Nephron (organoid): ENCODE measurements around the gene SPATA7.

ENCODE experiments used
- H3K27ac Mint-ChIP-seq, 3 experiments: 2 replicates each; pipeline ENCODE4 v1.8.0; 2020; ENCODE audit warnings: mixed read lengths in 3 of 3, mild to moderate bottlenecking in 2 of 3, moderate library complexity in 1 of 3
- H3K27me3 Mint-ChIP-seq: 2 replicates; pipeline ENCODE4 v1.8.0; 2021; ENCODE audit warnings: low read depth, mild to moderate bottlenecking, moderate library complexity, mixed read lengths
- H3K36me3 Mint-ChIP-seq: 2 replicates; pipeline ENCODE4 v1.8.0; 2020; ENCODE audit warnings: low read depth, mixed read lengths
- H3K4me1 Mint-ChIP-seq: 2 replicates; pipeline ENCODE4 v1.8.0; 2020; ENCODE audit warnings: mixed read lengths
- H3K4me3 Mint-ChIP-seq, 3 experiments: 2 replicates each; pipeline ENCODE4 v1.8.0; 2020; ENCODE audit warnings: mild to moderate bottlenecking in 3 of 3, mixed read lengths in 3 of 3, moderate library complexity in 2 of 3
- H3K9me3 Mint-ChIP-seq: 2 replicates; pipeline ENCODE4 v1.8.0; 2020; ENCODE audit warnings: mixed read lengths
- TF ChIP-seq, protein P1 (sequence below), 3 experiments: fragments of 200-600 bp; sonication (generic); IDR thresholded peaks; one replicate each; pipeline ENCODE4 v1.5.0; 2021; ENCODE audit warnings: antibody characterized with exemption in 3 of 3; ENCODE audit not compliant: unreplicated experiment in 3 of 3

Gene SPATA7, protein sequence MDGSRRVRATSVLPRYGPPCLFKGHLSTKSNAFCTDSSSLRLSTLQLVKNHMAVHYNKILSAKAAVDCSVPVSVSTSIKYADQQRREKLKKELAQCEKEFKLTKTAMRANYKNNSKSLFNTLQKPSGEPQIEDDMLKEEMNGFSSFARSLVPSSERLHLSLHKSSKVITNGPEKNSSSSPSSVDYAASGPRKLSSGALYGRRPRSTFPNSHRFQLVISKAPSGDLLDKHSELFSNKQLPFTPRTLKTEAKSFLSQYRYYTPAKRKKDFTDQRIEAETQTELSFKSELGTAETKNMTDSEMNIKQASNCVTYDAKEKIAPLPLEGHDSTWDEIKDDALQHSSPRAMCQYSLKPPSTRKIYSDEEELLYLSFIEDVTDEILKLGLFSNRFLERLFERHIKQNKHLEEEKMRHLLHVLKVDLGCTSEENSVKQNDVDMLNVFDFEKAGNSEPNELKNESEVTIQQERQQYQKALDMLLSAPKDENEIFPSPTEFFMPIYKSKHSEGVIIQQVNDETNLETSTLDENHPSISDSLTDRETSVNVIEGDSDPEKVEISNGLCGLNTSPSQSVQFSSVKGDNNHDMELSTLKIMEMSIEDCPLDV

DNA sequence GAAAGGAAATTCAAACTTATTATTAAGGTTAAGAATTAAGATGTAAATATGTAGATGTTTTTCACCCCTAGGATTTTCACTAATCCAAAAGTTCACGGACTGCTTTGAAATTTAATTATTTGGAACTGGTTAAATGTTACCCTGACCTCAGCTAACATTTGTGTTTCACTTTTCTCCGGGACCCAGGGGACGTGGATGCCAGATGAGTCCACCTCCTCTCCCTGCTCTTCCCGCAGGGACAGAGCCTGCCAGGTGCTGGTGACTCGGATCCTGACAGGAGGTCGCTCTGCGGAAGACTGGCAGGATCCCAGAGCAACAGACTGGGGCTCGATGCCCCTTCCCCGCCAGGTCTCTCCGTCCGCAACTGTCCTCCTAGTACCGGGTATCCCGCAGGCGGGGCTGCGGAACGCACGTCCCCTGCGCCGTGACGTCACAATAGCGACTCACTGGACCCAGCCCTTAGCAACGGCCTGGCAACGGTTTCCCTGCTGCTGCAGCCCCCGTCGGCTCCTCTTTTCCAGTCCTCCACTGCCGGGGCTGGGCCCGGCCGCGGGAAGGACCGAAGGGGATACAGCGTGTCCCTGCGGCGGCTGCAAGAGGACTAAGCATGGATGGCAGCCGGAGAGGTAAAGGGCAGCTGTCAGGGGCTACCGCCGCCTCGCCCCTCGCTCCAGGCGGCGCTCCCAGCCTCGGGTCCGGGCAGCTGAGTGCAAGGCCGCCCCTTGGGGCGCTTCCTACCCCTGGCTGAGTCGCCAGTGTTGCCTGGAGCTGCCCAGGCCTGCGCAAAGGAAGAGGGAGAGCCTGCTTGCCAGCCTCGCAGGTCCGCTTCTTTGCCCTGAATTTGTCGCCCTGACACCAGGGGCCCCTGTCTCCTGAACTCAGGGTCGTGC is at the start of gene SPATA7:
Gene SPATA7 (plus strand): TSS at position 446 of the 890 bp plus-strand sequence. CDS start 162 bp downstream, at position 608.
- peaks cover 13% of the 10 kb centered on the region for H3K4me1 Mint-ChIP-seq
- H3K9me3 Mint-ChIP-seq, result no peaks in the 10 kb centered on the region
- H3K36me3 Mint-ChIP-seq, result no peaks in the 10 kb centered on the region
- TF ChIP-seq, protein P1, sequence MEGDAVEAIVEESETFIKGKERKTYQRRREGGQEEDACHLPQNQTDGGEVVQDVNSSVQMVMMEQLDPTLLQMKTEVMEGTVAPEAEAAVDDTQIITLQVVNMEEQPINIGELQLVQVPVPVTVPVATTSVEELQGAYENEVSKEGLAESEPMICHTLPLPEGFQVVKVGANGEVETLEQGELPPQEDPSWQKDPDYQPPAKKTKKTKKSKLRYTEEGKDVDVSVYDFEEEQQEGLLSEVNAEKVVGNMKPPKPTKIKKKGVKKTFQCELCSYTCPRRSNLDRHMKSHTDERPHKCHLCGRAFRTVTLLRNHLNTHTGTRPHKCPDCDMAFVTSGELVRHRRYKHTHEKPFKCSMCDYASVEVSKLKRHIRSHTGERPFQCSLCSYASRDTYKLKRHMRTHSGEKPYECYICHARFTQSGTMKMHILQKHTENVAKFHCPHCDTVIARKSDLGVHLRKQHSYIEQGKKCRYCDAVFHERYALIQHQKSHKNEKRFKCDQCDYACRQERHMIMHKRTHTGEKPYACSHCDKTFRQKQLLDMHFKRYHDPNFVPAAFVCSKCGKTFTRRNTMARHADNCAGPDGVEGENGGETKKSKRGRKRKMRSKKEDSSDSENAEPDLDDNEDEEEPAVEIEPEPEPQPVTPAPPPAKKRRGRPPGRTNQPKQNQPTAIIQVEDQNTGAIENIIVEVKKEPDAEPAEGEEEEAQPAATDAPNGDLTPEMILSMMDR (IDR thresholded peaks at IDR 0.05; ENCODE audit: unreplicated experiment in 3 of 3), result no peak
- H3K4me3 Mint-ChIP-seq, result peak within 1 kb of the TSS; percentile 95 to 98 (median 98)
- peaks cover 9% of the 10 kb centered on the region for H3K27me3 Mint-ChIP-seq
- peak within 1 kb of the TSS; percentile 85 to 95 (median 85) for H3K27ac Mint-ChIP-seq

GRCh38 chr14:88340357-88340756 is 45.1 kb upstream of the SPATA7 start:
- no peaks in the 10 kb centered on the region for H3K36me3 Mint-ChIP-seq

DNA sequence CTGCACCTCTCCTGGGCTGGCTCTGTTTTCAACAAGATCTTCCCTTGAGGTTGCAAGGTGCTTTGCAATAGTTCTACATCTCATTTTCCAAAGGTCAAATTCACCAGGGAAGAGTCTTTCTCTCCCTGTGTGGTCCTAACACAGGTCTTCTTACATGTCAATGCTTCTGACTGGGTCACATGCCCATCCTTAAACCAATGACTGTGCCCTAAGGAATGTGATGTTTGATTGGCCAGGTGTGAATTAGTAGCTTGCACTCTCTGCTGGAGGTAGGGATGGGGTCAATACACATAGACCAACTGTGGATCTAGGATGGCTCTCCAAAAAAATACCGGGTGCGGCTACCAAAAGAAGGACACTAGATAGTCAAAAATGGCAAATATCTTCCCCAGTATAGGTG is 42.5 kb upstream of the SPATA7 start:
- H3K27ac Mint-ChIP-seq, result no peak overlapping the region

More at GRCh38 chr14:88340357-88340756, 45.1 kb upstream of the SPATA7 start:
- no peak overlapping the region for H3K27ac Mint-ChIP-seq
- H3K27me3 Mint-ChIP-seq, result peaks cover 4% of the 10 kb centered on the region
- no peaks in the 10 kb centered on the region for H3K4me1 Mint-ChIP-seq
- no peak overlapping the region for H3K4me3 Mint-ChIP-seq
- no peaks in the 10 kb centered on the region for H3K9me3 Mint-ChIP-seq
- TF ChIP-seq, protein P1 (IDR thresholded peaks at IDR 0.05; ENCODE audit: unreplicated experiment in 3 of 3), result no peak

DNA sequence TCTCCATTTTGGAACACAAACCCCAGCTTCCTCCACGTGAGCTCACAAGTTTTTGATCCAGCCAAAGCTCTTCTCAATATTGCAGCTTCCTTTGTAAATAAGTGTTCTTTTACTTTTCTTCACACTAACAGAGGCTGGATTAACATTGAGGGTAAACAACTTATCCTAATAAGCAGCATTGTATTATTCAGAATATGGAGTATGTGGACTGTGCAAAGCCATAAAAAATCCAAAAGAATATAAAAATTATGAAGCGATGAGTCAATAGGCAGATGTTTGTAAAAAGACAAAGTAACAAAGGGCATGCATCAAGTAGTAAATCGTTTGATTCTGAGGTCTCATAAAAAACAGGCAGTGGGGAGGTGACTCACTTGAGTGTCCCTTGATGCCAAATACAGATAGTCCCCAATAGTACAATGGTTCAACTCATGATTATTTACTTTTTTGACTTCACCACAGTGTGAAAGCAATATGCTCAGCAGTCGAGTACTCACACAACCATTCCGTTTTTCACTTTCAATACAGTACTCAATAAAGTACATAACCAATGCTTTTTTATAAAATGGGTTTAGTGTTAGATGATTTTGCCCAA is 39.3 kb upstream of the SPATA7 start:
- Mint-ChIP-seq H3K4me3 (no peak overlapping the region), H3K9me3 (no peaks in the 10 kb centered on the region), H3K27ac (no peak overlapping the region), H3K36me3 (no peaks in the 10 kb centered on the region), H3K4me1 (no peaks in the 10 kb centered on the region), H3K27me3 (no peaks in the 10 kb centered on the region)
- TF ChIP-seq, protein P1 (IDR thresholded peaks at IDR 0.05; ENCODE audit: unreplicated experiment in 3 of 3), result no peak

More for the DNA sequence above, 42.5 kb upstream of the SPATA7 start:
- H3K4me1 Mint-ChIP-seq, result no peaks in the 10 kb centered on the region
- H3K27me3 Mint-ChIP-seq, result peaks cover 2% of the 10 kb centered on the region
- H3K36me3 Mint-ChIP-seq, result no peaks in the 10 kb centered on the region
- H3K4me3 Mint-ChIP-seq, result no peak overlapping the region
- TF ChIP-seq, protein P1 (IDR thresholded peaks at IDR 0.05; ENCODE audit: unreplicated experiment in 3 of 3), result no peak
- no peaks in the 10 kb centered on the region for H3K9me3 Mint-ChIP-seq

GRCh38 chr14:88348546-88348945 is 36.9 kb upstream of the SPATA7 start:
- Mint-ChIP-seq H3K36me3 (no peaks in the 10 kb centered on the region), H3K4me1 (peaks cover 12% of the 10 kb centered on the region), H3K9me3 (no peaks in the 10 kb centered on the region), H3K4me3 (no peak overlapping the region), H3K27me3 (no peaks in the 10 kb centered on the region), H3K27ac (no peak overlapping the region)
- TF ChIP-seq, protein P1 (IDR thresholded peaks at IDR 0.05; ENCODE audit: unreplicated experiment in 3 of 3), result no peak
